GM19328 (cell line): Measurements from ENCODE around the gene CFHR5.
"Not testable (repeated sequence)": the region's sequence is repeated elsewhere in the genome, so short reads cannot be mapped to it uniquely, and the experiment has no call there.

Experiments used
- ATAC-seq: cut with Tn5 transposase; IDR thresholded peaks from one replicate; pipeline ENCODE4 v1.9.1; 2021; ENCODE audit warnings: mild to moderate bottlenecking, moderate library complexity; ENCODE audit not compliant: unreplicated experiment

The CFHR5 gene

DNA sequence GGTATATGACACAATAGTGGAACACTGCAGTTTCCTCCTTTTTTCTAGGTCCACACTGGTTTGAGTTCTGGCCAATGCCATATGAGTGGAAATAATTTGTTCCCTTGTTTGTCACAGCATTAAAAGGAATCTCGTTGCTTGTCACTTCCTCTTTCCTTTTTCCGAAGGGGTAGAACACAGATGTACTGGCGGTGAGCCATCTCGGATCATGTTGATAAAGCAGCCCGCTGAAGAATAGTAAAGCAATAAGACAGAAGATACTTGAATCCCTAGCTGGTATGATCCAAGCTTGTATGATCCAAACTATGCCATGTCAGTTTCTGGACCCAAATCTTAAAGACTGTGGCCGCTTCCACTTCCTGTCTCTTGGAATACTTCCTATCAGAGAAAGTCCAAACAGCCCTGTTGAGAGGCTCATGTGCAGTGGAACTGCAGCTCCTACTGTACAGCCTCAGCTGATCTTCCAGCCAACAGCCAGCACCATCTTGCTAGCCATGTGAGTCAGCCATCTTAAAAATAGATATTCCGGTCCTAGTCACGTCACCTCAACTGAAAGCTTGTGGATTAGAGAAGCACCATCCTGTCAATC is 40.3 kb downstream of the CFHR5 start:
- ATAC-seq: no peak

DNA sequence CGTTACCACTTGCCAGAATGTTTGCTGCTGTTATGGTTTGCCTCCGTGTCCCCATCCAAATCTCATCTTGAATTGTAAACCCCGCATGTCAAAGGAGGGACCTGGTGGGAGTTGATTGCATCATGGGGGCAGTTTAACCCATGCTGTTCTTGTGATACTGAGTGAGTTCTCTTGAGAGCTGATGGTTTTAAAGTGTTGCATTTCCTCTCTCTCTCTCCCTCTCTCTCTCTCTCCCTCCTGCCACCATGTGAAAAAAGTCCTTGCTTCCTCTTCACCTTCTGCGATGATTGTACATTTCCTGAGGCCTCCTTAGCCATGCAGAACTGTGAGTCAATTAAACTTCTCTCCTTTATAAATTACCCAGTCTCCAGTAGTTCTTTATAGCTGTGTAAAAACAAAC is 44.4 kb downstream of the CFHR5 start:
- ATAC-seq: no peak

- no peak for ATAC-seq
Measured at GRCh38 chr1:197024460-197024859, 47.1 kb downstream of the CFHR5 start.

- no peak for ATAC-seq
Measured at GRCh38 chr1:197027359-197027758, 50.0 kb downstream of the CFHR5 start.

GRCh38 chr1:197029749-197030148 is 52.4 kb downstream of the CFHR5 start:
- no peak for ATAC-seq

- not testable (repeated sequence) for ATAC-seq
Measured at GRCh38 chr1:197034631-197035339, 57.4 kb downstream of the CFHR5 start.

DNA sequence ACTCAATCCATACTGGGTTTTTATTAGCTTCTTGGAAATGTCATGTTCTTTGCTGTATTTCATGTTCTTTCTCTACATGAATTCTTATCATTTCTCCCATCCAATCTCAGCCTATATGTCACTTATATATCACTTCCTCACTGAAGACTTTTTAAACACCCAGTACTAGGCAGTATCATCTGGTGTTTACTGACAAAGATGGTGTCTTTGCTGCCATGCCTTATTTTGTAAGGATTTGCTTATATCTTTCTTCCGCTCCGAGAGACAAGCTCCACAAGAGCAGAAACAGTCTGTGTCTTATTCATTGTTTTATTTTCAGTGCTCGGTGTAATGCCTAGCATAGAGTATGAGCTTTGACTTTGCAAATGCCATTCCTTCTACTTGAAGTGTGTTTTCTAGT is 59.5 kb downstream of the CFHR5 start:
- no peak for ATAC-seq

GRCh38 chr1:197041486-197042353 is 64.4 kb downstream of the CFHR5 start:
- ATAC-seq: peak; percentile 74

GRCh38 chr1:197042676-197043341 is 65.5 kb downstream of the CFHR5 start:
- no peak for ATAC-seq

DNA sequence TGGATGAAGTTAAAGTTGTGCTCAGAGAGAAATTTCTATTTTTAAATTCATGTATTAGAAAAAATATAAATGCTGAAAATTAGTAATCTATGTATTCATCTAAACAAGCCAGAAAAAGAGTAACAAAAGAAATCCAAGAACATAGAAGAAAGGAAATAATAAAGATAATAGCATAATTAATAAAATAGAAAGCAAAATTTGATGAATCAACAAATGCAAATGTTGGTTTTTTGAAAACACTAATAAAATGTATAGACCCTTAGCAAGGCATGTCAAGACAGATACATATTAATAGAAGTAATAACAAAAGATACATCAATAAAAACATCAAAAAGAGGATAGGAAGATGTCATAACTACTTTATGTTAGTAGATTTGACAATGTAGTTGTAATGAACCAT is 71.7 kb downstream of the CFHR5 start:
- ATAC-seq: no peak
